ENCODE results near the gene GOLGA6L7. TPM values are rescaled to one million over a fixed set of nuclear protein-coding genes. Genes with fewer than 3 reads are reported as not detected.
"Not testable (repeated sequence)": the region's sequence is repeated elsewhere in the genome, so short reads cannot be mapped to it uniquely, and the experiment has no call there.

Gene GOLGA6L7
- total RNA-seq, 2 experiments from 2014 or later: not detected

DNA sequence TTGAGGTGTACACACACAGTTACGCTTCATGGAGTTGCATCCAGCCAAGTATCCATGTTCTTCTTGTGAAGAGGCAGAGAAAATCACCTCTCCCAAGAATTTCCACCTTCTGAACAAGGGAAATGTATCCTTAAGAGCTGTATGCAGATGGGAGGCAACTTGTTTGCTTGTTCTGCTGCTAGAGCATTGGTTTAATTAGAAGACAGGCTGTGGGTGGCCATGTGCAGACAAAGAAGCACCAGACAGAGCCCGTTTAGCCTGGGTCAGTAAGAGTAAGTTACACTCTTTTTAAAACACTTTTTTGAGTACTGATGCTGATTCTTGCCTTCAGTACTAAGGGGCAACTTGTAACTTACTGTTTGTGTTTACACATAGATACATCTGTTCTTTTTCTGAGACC is 50.2 kb downstream of the GOLGA6L7 start:
- CTCF ChIA-PET, POLR2A ChIA-PET: not testable (repeated sequence)

DNA sequence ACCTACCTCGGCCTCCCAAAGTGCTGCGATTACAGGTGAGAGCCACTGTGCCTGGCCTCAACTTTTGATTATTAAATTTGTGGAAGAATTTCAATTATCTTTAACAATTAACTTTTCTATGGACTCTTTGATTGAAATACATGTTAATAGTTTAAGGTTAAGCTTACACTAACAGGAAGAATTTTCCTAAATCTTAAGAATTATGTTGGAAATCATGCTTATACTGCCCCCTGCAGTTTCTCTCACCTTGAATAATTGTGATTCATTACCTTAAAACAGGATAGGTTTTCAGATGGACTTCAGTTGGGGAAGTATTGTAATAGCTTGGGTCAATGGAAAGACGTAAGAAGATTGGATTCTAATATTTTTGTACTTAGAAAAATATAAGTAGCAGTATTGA is 54.2 kb downstream of the GOLGA6L7 start:
- POLR2A ChIA-PET, CTCF ChIA-PET: not testable (repeated sequence)

Other genes starting within 250 kb of the GOLGA6L7 start
- gene GOLGA8M, start 136.2 kb downstream of the GOLGA6L7 start, total RNA-seq: under 1 TPM in 1 of 2 experiments, not detected in 1; 0.67 TPM
- gene APBA2, start 37.3 kb upstream of the GOLGA6L7 start, total RNA-seq: 10 to 100 TPM; 16.2 to 17.2 TPM

All from activated CD8-positive, alpha-beta memory T cell treated with anti-CD3 and anti-CD28 coated beads for 36 hours (primary cell).